Cardiac ventricle fibroblast (primary cell): ENCODE results near the gene PDCD2. TPM values are rescaled to one million over a fixed set of nuclear protein-coding genes. Genes with fewer than 3 reads are reported as not detected.

Source experiments
- total RNA-seq: library from RNA; depleted of rRNA; stranded (reverse); fragments of >200 nt; gene quantifications from 2 replicates; pipeline ENCODE4 v1.2.3, GENCODE V29; 2015

PDCD2 gene, protein sequence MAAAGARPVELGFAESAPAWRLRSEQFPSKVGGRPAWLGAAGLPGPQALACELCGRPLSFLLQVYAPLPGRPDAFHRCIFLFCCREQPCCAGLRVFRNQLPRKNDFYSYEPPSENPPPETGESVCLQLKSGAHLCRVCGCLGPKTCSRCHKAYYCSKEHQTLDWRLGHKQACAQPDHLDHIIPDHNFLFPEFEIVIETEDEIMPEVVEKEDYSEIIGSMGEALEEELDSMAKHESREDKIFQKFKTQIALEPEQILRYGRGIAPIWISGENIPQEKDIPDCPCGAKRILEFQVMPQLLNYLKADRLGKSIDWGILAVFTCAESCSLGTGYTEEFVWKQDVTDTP
- 74.3 and 75.6 TPM in 2 replicates for total RNA-seq

DNA sequence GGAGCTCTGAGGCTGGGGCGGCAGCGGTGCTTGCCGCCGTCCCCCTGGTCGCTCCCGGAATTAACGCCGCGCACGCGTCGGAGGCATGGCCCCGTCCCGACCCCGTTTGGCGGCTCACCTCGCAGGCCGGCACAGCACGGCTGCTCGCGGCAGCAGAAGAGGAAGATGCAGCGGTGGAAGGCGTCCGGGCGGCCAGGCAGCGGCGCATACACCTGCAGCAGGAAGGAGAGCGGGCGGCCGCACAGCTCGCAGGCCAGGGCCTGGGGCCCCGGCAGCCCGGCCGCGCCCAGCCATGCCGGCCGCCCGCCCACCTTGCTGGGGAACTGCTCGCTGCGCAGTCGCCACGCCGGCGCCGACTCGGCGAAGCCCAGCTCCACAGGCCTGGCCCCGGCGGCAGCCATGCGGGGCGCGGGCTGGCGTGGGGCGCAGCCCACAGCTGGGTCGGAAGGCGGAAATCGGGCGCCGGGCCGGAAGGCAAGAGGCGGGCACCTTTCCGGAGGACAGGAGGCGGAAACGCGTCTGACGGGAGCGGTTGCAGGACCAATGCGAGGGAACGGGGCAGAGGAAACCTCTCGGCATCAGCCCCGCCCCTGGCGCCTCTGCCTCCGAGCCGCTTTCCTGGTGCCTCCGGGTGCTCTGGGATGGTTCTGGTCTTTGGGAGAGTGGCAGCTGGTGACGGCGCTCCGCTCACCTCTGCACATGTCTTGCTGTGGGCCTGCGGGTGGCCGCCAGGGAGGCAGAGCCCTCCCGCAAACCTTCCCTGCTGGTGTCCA is at the start of gene PDCD2:
PDCD2 (minus strand) TSS at position 457 of the 773 bp plus-strand sequence; CDS start at position 401, 56 bp downstream.

DNA sequence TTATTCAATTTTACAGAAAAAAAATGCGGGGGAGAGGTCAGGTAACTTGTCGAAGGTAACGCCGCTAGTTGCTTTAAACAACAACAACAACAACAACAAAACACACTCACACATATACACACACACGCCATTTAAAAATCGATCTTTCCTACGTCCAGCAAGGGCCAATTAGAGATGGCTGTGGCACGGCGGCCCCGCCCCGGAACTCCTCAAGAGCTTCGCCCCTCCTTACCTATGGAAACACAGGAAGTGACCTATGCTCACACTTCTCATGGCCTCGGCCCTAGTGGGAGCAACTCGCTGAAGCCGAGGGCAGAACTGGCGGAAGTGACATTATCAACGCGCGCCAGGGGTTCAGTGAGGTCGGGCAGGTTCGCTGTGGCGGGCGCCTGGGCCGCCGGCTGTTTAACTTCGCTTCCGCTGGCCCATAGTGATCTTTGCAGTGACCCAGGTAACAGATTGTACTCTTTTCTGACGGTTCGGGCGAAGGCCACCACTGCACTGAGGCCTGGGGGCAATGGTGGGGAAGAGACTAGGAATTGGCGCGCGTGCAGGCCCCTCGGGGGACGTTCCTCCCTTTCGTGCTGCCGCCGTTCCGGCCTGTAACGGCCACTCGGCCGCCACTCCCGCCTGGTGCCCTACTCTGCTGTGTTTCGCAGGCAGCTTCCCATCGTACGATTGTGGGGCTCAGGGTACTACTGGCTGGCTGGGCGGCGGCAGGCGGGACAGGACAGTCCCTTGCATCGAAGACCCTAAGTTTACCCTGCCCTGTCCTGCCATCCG is 30.2 kb downstream of the PDCD2 start, which contains the start of gene TBP:
TBP (plus strand) TSS at position 357 of the 783 bp plus-strand sequence. CDS start 2,661 bp downstream, outside the sequence.

DNA sequence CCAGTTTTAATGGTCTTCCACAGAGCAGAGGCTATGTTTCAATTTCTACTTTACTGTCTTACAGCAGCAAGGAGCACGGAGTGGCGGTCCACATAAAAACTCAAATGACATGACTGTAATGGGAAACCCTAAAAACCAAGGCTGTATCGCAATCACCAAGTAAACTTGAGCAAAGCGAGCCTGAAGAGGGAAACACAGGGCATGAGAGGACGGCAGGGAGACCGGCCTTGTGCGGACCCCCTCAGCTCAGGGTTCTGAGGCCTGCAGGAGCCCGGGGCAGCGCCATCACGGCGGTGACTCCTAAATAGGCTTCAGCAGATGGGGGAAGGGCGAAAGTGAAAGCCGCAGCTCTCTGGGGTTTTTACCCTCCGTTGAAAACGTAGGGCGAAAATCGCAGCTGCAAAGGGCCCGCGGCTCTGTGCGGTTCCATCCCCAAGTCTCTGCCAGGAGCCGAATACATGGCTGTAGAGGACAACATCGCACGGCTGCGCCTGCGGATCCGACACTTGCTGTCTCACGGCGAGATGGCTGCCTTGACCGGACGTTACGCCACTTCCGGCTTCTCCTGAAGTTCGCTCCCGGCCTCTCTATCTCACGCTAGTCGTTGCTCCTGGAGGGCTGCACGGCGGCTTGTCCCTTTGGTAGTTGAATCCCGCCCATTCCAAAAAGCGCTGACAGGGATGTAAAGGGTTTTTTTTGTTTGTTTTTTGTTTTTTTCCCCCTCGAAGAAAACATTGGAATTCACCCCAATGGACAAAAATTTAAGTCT is 31.5 kb downstream of the PDCD2 start, which contains the start of gene PSMB1:
PSMB1 (minus strand) TSS at position 543 of the 769 bp plus-strand sequence; CDS start at position 478, 65 bp downstream.

Other genes starting within 250 kb of the PDCD2 start
- gene PSMB1, start 31.3 kb downstream of the PDCD2 start, total RNA-seq: 183 and 192 TPM in 2 replicates
- 8.0 and 9.3 TPM in 2 replicates for gene TBP, start 30.3 kb downstream of the PDCD2 start, total RNA-seq